Keratinocyte (primary cell): ENCODE data around the gene ARID5A. TPM values are rescaled to one million over a fixed set of nuclear protein-coding genes. Genes with fewer than 3 reads are reported as not detected.
"Not testable (repeated sequence)": the region's sequence is repeated elsewhere in the genome, so short reads cannot be mapped to it uniquely, and the experiment has no call there.

Experiments used
- DNase-seq: peaks from one replicate; pipeline ENCODE4 v3.0.0-alpha.2; 2011; ENCODE audit warnings: low read depth, missing footprints, low spot score
- FAIRE-seq: peaks from 2 replicates; lab custom pipeline; 2011; peaks lifted over from hg19 to GRCh38; lab: Jason Lieb, UNC
- H2AFZ ChIP-seq: 2 replicates; pipeline ENCODE4 v1.6.0; 2012; ENCODE audit warnings: low read length, control low read depth, inconsistent platforms; ENCODE audit not compliant: control insufficient read depth
- H3K27ac ChIP-seq: 2 replicates; pipeline ENCODE4 v1.5.1; 2011; ENCODE audit warnings: low read length; ENCODE audit not compliant: control insufficient read depth, insufficient read depth
- H3K27me3 ChIP-seq: 3 replicates; pipeline ENCODE4 v1.6.0; 2011; ENCODE audit warnings: low read length; ENCODE audit not compliant: control insufficient read depth, insufficient read depth; ENCODE audit errors: extremely low read depth
- H3K36me3 ChIP-seq, 2 experiments: 2 replicates in 1 of 2; 3 replicates in 1 of 2; pipeline ENCODE4 v1.5.1; 2011; ENCODE audit warnings: low read length in 2 of 2, mild to moderate bottlenecking in 1 of 2; ENCODE audit not compliant: control insufficient read depth in 2 of 2, insufficient read depth in 2 of 2; ENCODE audit errors: extremely low read depth in 1 of 2
- H3K4me1 ChIP-seq: 3 replicates; pipeline ENCODE4 v1.5.1; 2011; ENCODE audit warnings: low read length; ENCODE audit not compliant: control insufficient read depth, insufficient read depth; ENCODE audit errors: extremely low read depth
- H3K4me2 ChIP-seq: 3 replicates; pipeline ENCODE4 v1.6.0; 2011; ENCODE audit warnings: low read depth, low read length; ENCODE audit not compliant: control insufficient read depth, insufficient read depth; ENCODE audit errors: extremely low read depth
- H3K4me3 ChIP-seq, 3 experiments: fragments of 200-600 bp in 1 of 3; sonication (generic) in 1 of 3; 2 replicates in 2 of 3; 3 replicates in 1 of 3; pipeline ENCODE4 v1.5.1; 2011 to 2016; ENCODE audit warnings: low read length in 3 of 3, mild to moderate bottlenecking in 3 of 3, control low read depth in 2 of 3, inconsistent platforms in 1 of 3, low read depth in 1 of 3, mixed read lengths in 1 of 3, mixed run types in 1 of 3, moderate library complexity in 1 of 3; ENCODE audit not compliant: control insufficient read depth in 2 of 3, insufficient read depth in 2 of 3; ENCODE audit errors: extremely low read depth in 1 of 3
- H3K79me2 ChIP-seq: 2 replicates; pipeline ENCODE4 v1.6.0; 2012; ENCODE audit warnings: low read length; ENCODE audit not compliant: control insufficient read depth, insufficient read depth
- H3K9ac ChIP-seq: 3 replicates; pipeline ENCODE4 v1.6.0; 2011; ENCODE audit warnings: low read length; ENCODE audit not compliant: control insufficient read depth, insufficient read depth; ENCODE audit errors: extremely low read depth
- H3K9me1 ChIP-seq: 3 replicates; pipeline ENCODE4 v1.6.0; 2011; ENCODE audit warnings: low read length; ENCODE audit not compliant: control insufficient read depth, insufficient read depth; ENCODE audit errors: extremely low read depth
- H3K9me3 ChIP-seq: 2 replicates; pipeline ENCODE4 v1.5.1; 2012; ENCODE audit warnings: low read depth, low read length; ENCODE audit not compliant: control insufficient read depth
- H4K20me1 ChIP-seq: 3 replicates; pipeline ENCODE4 v1.6.0; 2011; ENCODE audit warnings: low read length; ENCODE audit not compliant: control insufficient read depth, insufficient read depth; ENCODE audit errors: extremely low read depth
- EZH2 ChIP-seq: IDR thresholded peaks from one replicate; pipeline ENCODE4 v1.6.1; 2012; ENCODE audit warnings: inconsistent platforms, mild to moderate bottlenecking, low read length, moderate library complexity
- dilution Hi-C: fragments of 300-500 bp; cut with MboI; formaldehyde crosslinking; loops from one replicate; pipeline ENCODE4 v1.7.0; 2020; ENCODE audit warnings: low sequenced_read_pairs; ENCODE audit not compliant: extremely low pct_ligation_motif_present
- polyA plus RNA-seq, 5 experiments: library from polyadenylated mRNA; depleted of rRNA in 3 of 5; stranded (reverse) in 3 of 5; stranded (forward) in 1 of 5; unstranded in 1 of 5; fragments of >200 nt; gene quantifications; 1 replicate in 1 of 5; 2 replicates in 3 of 5; 3 replicates in 1 of 5; pipeline versions ENCODE4 v1.2.1 to v1.2.3, GENCODE V29; 2011 to 2012; ENCODE audit warnings: missing spikeins in 2 of 5, low read depth in 1 of 5, low replicate concordance in 1 of 5
- TF ChIP-seq, protein P1 (sequence below), 3 experiments: IDR thresholded peaks in 1 of 3; conservative IDR thresholded peaks in 1 of 3; optimal IDR thresholded peaks in 1 of 3; 2 replicates in 2 of 3; 3 replicates in 1 of 3; pipeline versions ENCODE3 to v1.5.1; 2011; ENCODE audit warnings: low read length in 3 of 3, mild to moderate bottlenecking in 3 of 3, moderate library complexity in 2 of 3, control low read depth in 1 of 3, inconsistent platforms in 1 of 3; ENCODE audit not compliant: insufficient read depth in 2 of 3; ENCODE audit errors: extremely low read depth in 1 of 3

ARID5A gene
- polyA plus RNA-seq, 1 donor (not counting 4 experiments of a cell fraction or from before 2014, with no cell fraction given) = 1.6 TPM

- Histone ChIP-seq H3K4me2 (peak overlapping the region; percentile 28), H3K27ac (peak overlapping the region; percentile 59), H3K9ac (no peak overlapping the region), H4K20me1 (no peaks in the 10 kb centered on the region), H2AFZ (no peak overlapping the region), H3K79me2 (no peaks in the 10 kb centered on the region), H3K4me1 (peaks cover 12% of the 10 kb centered on the region), H3K36me3 (no peaks in the 10 kb centered on the region), H3K4me3 (no peak overlapping the region), H3K9me1 (no peaks in the 10 kb centered on the region), H3K9me3 (peaks cover 2% of the 10 kb centered on the region), H3K27me3 (no peaks in the 10 kb centered on the region)
- TF ChIP-seq EZH2 = no peak
- DNase-seq (peak; percentile 99), FAIRE-seq (peak; percentile 94)
- dilution Hi-C loops = no loop called here
Measured at GRCh38 chr2:96556441-96557330, 20.1 kb downstream of the ARID5A start.

- Histone ChIP-seq H3K4me1 (peaks cover 12% of the 10 kb centered on the region), H3K27ac (peak overlapping the region; percentile 59)
- H3K4me3 ChIP-seq, H3K9me1 ChIP-seq, H3K27me3 ChIP-seq, H3K9ac ChIP-seq, H2AFZ ChIP-seq, DNase-seq, FAIRE-seq, H3K4me2 ChIP-seq, H3K9me3 ChIP-seq, H4K20me1 ChIP-seq, H3K79me2 ChIP-seq, dilution Hi-C loops, H3K36me3 ChIP-seq: not testable (repeated sequence)
Measured at GRCh38 chr2:96557421-96557820, 20.9 kb downstream of the ARID5A start.

DNA sequence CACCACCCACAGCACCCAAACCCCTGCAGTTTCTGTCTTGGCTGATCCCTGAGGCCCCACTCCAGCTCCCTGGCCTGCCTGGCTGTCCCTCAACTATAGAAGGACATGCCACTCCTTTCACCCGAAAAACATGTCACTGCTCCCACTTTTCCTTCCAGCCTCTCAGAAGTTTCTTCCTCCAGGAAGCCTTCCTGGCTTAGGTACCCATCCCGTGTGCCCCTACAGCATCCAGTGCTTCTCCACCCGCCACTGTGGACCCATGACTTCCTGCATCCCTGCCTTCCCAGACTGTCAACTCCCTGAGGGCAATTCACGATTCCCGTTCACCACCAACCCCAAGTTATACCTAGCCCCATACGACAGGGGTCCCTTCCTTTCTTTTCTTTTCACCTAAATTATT lies 21.5 kb downstream of the ARID5A start:
- FAIRE-seq (no peak), DNase-seq (no peak)
- dilution Hi-C loops = no loop called here
- Histone ChIP-seq H4K20me1 (no peaks in the 10 kb centered on the region), H3K27ac (no peak overlapping the region), H3K4me1 (peaks cover 12% of the 10 kb centered on the region), H3K9me1 (no peaks in the 10 kb centered on the region), H3K27me3 (no peaks in the 10 kb centered on the region), H2AFZ (no peak overlapping the region), H3K4me3 (no peak overlapping the region), H3K9ac (no peak overlapping the region), H3K79me2 (no peaks in the 10 kb centered on the region), H3K36me3 (no peaks in the 10 kb centered on the region), H3K9me3 (peaks cover 2% of the 10 kb centered on the region), H3K4me2 (no peak overlapping the region)
- TF ChIP-seq, protein P1, sequence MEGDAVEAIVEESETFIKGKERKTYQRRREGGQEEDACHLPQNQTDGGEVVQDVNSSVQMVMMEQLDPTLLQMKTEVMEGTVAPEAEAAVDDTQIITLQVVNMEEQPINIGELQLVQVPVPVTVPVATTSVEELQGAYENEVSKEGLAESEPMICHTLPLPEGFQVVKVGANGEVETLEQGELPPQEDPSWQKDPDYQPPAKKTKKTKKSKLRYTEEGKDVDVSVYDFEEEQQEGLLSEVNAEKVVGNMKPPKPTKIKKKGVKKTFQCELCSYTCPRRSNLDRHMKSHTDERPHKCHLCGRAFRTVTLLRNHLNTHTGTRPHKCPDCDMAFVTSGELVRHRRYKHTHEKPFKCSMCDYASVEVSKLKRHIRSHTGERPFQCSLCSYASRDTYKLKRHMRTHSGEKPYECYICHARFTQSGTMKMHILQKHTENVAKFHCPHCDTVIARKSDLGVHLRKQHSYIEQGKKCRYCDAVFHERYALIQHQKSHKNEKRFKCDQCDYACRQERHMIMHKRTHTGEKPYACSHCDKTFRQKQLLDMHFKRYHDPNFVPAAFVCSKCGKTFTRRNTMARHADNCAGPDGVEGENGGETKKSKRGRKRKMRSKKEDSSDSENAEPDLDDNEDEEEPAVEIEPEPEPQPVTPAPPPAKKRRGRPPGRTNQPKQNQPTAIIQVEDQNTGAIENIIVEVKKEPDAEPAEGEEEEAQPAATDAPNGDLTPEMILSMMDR (optimal IDR thresholded peaks at IDR 0.05 in 1 of 3, IDR thresholded peaks at IDR 0.05 in 1 of 3, conservative IDR thresholded peaks at IDR 0.05 in 1 of 3; ENCODE audit: extremely low read depth in 1 of 3, insufficient read depth in 2 of 3, low read length in 3 of 3) = no peak
- no peak for TF ChIP-seq EZH2
